Smooth muscle cell (in vitro differentiated cells): Measurements from ENCODE around the gene ITGB1BP1. TPM values are rescaled to one million over a fixed set of nuclear protein-coding genes. Genes with fewer than 3 reads are reported as not detected.

ENCODE experiments used
- DNase-seq: peaks from one replicate; lab custom pipeline; 2025; ENCODE audit not compliant: unreplicated experiment; lab: John Stamatoyannopoulos, UW
- H2AFZ ChIP-seq: fragments of 200-600 bp; sonication (generic); 2 replicates; pipeline ENCODE4 v1.6.0; 2016; ENCODE audit warnings: antibody characterized with exemption, low read depth, mild to moderate bottlenecking
- H3F3A ChIP-seq: fragments of 200-600 bp; sonication (generic); 2 replicates; pipeline ENCODE4 v1.6.0; 2017; ENCODE audit warnings: antibody characterized with exemption, low read depth
- H3K27ac ChIP-seq: fragments of 200-600 bp; sonication (generic); 2 replicates; pipeline ENCODE4 v1.5.1; 2016; ENCODE audit warnings: low read depth, mild to moderate bottlenecking
- H3K27me3 ChIP-seq: fragments of 200-600 bp; sonication (generic); 2 replicates; pipeline ENCODE4 v1.6.1; 2016; ENCODE audit warnings: low read depth, mild to moderate bottlenecking
- H3K36me3 ChIP-seq: fragments of 200-600 bp; sonication (generic); 2 replicates; pipeline ENCODE4 v1.5.1; 2016; ENCODE audit warnings: low read depth
- H3K4me1 ChIP-seq: fragments of 200-600 bp; sonication (generic); 2 replicates; pipeline ENCODE4 v1.5.1; 2016; ENCODE audit warnings: low read depth
- H3K4me2 ChIP-seq: fragments of 200-600 bp; sonication (generic); 2 replicates; pipeline ENCODE4 v1.6.0; 2016; ENCODE audit warnings: mild to moderate bottlenecking
- H3K4me3 ChIP-seq: fragments of 200-600 bp; sonication (generic); 2 replicates; pipeline ENCODE4 v1.5.1; 2016; ENCODE audit warnings: mild to moderate bottlenecking
- H3K79me2 ChIP-seq: fragments of 200-600 bp; sonication (generic); 2 replicates; pipeline ENCODE4 v1.6.0; 2016; ENCODE audit warnings: low read depth, mild to moderate bottlenecking
- H3K9ac ChIP-seq: fragments of 200-600 bp; sonication (generic); 2 replicates; pipeline ENCODE4 v1.6.0; 2016; ENCODE audit warnings: low read depth
- H3K9me3 ChIP-seq: fragments of 200-600 bp; sonication (generic); replicated peaks from 2 replicates; pipeline ENCODE4 v1.5.1; 2016; ENCODE audit warnings: low read depth
- H4K20me1 ChIP-seq: fragments of 200-600 bp; sonication (generic); 2 replicates; pipeline ENCODE4 v1.6.0; 2016; ENCODE audit warnings: low read depth
- CTCF ChIP-seq: fragments of 200-600 bp; sonication (generic); IDR thresholded peaks from 2 replicates; pipeline ENCODE4 v1.5.1; 2017; ENCODE audit warnings: borderline replicate concordance, mild to moderate bottlenecking, antibody characterized with exemption; ENCODE audit not compliant: insufficient read depth, poor library complexity, severe bottlenecking
- WGBS: methylation state at CpG from one replicate; pipeline ENCODE4 v1.1.7; 2016; ENCODE audit warnings: low lambda C conversion rate; 5-methylcytosine and 5-hydroxymethylcytosine counted together
- polyA plus RNA-seq: library from polyadenylated mRNA; unstranded; fragments of >200 nt; fragmentation: Nextera tagmentation; extraction: Ambion mirVana; gene quantifications from 2 replicates; pipeline ENCODE4 v1.2.1, GENCODE V29; 2016
- total RNA-seq: library from RNA; depleted of rRNA; stranded (reverse); fragments of >200 nt; gene quantifications from 2 replicates; pipeline ENCODE4 v1.2.3, GENCODE V29; 2014

ITGB1BP1 gene
- total and polyA plus RNA-seq, 2 experiments from 2014 or later = 53.9 to 138 TPM

GRCh38 chr2:9420495-9420894 is 2.8 kb downstream of the ITGB1BP1 start:
- no peak for DNase-seq
- H3K9me3 ChIP-seq = no peaks in the 10 kb centered on the region
- H3K27me3 ChIP-seq = no peaks in the 10 kb centered on the region
- no peak overlapping the region for H2AFZ ChIP-seq
- H3K9ac ChIP-seq = no peak overlapping the region
- H3K36me3 ChIP-seq = no peaks in the 10 kb centered on the region
- peaks cover 69% of the 10 kb centered on the region for H3K79me2 ChIP-seq
- no peaks in the 10 kb centered on the region for H4K20me1 ChIP-seq
- peaks cover 24% of the 10 kb centered on the region for H3K4me1 ChIP-seq
- TF ChIP-seq CTCF = no peak
- H3K4me3 ChIP-seq = no peak overlapping the region
- peaks cover 21% of the 10 kb centered on the region for H3F3A ChIP-seq
- 88% methylated on average over 10 of the region's 10 CpGs for WGBS
- no peak overlapping the region for H3K4me2 ChIP-seq
- no peak overlapping the region for H3K27ac ChIP-seq

DNA sequence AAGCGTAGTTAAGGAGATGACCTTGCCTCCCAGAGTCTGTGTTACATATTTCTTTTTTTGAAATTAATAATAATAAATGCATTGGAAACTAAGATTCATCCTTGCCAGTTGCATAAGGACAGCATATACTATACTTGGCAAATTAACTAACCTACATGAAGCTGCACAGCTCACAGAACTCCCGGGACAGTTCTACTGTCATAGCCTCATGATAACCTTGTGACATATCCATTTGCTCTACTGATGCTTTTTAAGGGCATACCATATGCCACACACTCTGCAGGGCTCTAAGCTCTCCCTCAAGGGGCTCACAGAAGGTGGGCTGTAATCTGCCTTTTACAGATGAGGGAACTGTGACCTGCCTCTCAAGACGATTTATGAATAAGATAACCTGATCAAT is 3.8 kb downstream of the ITGB1BP1 start:
- Histone ChIP-seq H3K27ac (no peak overlapping the region), H3K4me3 (no peak overlapping the region), H4K20me1 (no peaks in the 10 kb centered on the region), H3K27me3 (no peaks in the 10 kb centered on the region), H3K9ac (no peak overlapping the region), H3K4me2 (no peak overlapping the region), H2AFZ (no peak overlapping the region), H3K79me2 (peaks cover 65% of the 10 kb centered on the region), H3F3A (peaks cover 21% of the 10 kb centered on the region), H3K36me3 (no peaks in the 10 kb centered on the region), H3K4me1 (peaks cover 20% of the 10 kb centered on the region), H3K9me3 (no peaks in the 10 kb centered on the region)
- DNase-seq = no peak
- no peak for TF ChIP-seq CTCF
- WGBS = 92% methylated on average over 3 of the region's 3 CpGs

GRCh38 chr2:9418746-9419145 is 4.6 kb downstream of the ITGB1BP1 start:
- Histone ChIP-seq H3K36me3 (no peaks in the 10 kb centered on the region), H4K20me1 (no peaks in the 10 kb centered on the region), H3K9me3 (no peaks in the 10 kb centered on the region), H3K27me3 (no peaks in the 10 kb centered on the region), H2AFZ (no peak overlapping the region), H3F3A (peaks cover 19% of the 10 kb centered on the region), H3K9ac (no peak overlapping the region), H3K4me1 (peaks cover 15% of the 10 kb centered on the region), H3K79me2 (peaks cover 62% of the 10 kb centered on the region), H3K4me2 (no peak overlapping the region), H3K27ac (no peak overlapping the region), H3K4me3 (no peak overlapping the region)
- no peak for TF ChIP-seq CTCF
- 95% methylated on average over 4 of the region's 4 CpGs for WGBS
- DNase-seq = no peak

GRCh38 chr2:9417725-9418124 is 5.6 kb downstream of the ITGB1BP1 start:
- peak overlapping the region; percentile 92 for H3K27ac ChIP-seq
- peaks cover 2% of the 10 kb centered on the region for H3K36me3 ChIP-seq
- H3K9me3 ChIP-seq = no peaks in the 10 kb centered on the region
- H4K20me1 ChIP-seq = no peaks in the 10 kb centered on the region
- no peak overlapping the region for H2AFZ ChIP-seq
- peaks cover 15% of the 10 kb centered on the region for H3K4me1 ChIP-seq
- H3K4me2 ChIP-seq = no peak overlapping the region
- peaks cover 70% of the 10 kb centered on the region for H3K79me2 ChIP-seq
- no peak for DNase-seq
- WGBS = 94% methylated on average over 3 of the region's 3 CpGs
- peaks cover 19% of the 10 kb centered on the region for H3F3A ChIP-seq
- no peak for TF ChIP-seq CTCF
- H3K4me3 ChIP-seq = no peak overlapping the region
- H3K9ac ChIP-seq = no peak overlapping the region
- H3K27me3 ChIP-seq = no peaks in the 10 kb centered on the region
